ENCODE measurements around the gene DLG3. TPM values are rescaled to one million over a fixed set of nuclear protein-coding genes. Genes with fewer than 3 reads are reported as not detected.
"Not testable (repeated sequence)": the region's sequence is repeated elsewhere in the genome, so short reads cannot be mapped to it uniquely, and the experiment has no call there.

The DLG3 gene
- 10 to 100 TPM; 11.0 to 12.9 TPM for total RNA-seq

DNA sequence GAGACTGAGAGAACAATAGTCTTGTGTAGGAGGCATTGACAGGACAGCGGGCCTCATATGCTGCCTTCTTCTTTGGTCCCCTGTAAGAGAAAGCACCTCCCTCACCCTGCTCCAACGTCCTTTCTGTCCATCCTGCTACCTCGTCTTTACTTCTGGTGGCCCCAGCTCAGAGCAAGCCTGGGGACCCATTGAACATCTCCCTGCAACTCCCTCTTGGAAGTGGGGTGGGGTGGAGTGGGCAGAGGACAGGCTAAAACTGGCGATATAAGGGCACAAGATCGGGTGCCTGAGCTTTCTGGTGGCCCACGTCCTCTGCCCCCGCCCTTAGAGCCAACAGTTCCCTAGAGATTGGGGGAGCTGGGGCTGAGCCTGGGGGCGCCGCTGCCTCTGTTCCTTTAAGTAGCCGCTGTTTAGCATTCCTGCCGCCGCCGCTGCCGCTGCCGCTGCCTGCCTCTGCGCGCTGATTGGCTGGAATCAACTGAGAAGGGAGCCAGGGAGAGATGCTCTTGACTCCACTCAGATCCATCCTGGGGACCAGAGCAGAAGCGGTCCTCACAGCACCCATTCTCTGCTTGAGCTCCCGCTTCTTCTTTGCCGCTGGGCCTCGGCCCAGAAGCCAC, at the start of gene DLG3:
Gene DLG3 (plus strand): TSS at position 510 of the 620 bp plus-strand sequence. CDS start 367 bp downstream, outside the sequence.
- peak within 1 kb of the TSS; percentile 34 for H3K4me3 Mint-ChIP-seq
- no peaks in the 10 kb centered on the region for H3K9me3 Mint-ChIP-seq
- no peaks in the 10 kb centered on the region for H3K4me1 Mint-ChIP-seq (ENCODE audit: low read depth)
- no peaks in the 10 kb centered on the region for H3K36me3 Mint-ChIP-seq (ENCODE audit: low read depth)
- H3K27ac Mint-ChIP-seq = no peak within 1 kb of the TSS
- CTCF ChIA-PET = interaction anchor here (1.1 kb wide), 1 partner anchor 10 kb away, joined by 3 read pairs; no protein-coding TSS in a partner anchor
- intact Hi-C loops (cut with micrococcal nuclease) = no loop called here
- peak; percentile 25 for DNase-seq
- H3K27me3 Mint-ChIP-seq (ENCODE audit: low read depth) = peaks cover 17% of the 10 kb centered on the region

GRCh38 chrX:70398899-70399298, 45.7 kb upstream of the DLG3 start:
- H3K27me3 Mint-ChIP-seq (ENCODE audit: low read depth) = no peaks in the 10 kb centered on the region
- no peak overlapping the region for H3K4me3 Mint-ChIP-seq
- H3K9me3 Mint-ChIP-seq = no peaks in the 10 kb centered on the region
- no peak for DNase-seq
- intact Hi-C loops (cut with micrococcal nuclease) = no loop called here
- CTCF ChIA-PET = no interaction called here
- H3K36me3 Mint-ChIP-seq (ENCODE audit: low read depth) = peaks cover 12% of the 10 kb centered on the region
- H3K27ac Mint-ChIP-seq = no peak overlapping the region
- peaks cover 4% of the 10 kb centered on the region for H3K4me1 Mint-ChIP-seq (ENCODE audit: low read depth)

DNA sequence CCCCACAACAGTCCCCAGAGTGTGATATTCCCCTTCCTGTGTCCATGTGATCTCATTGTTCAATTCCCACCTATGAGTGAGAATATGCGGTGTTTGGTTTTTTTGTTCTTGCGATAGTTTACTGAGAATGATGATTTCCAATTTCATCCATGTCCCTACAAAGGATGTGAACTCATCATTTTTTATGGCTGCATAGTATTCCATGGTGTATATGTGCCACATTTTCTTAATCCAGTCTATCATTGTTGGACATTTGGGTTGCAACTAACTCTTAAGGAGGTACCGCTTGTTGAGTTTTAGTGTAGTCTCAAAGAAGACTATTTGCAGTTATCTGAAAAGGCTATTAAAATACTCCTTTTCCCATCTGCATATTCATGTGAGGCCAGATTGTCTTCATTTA, 44.5 kb upstream of the DLG3 start:
- H3K27ac Mint-ChIP-seq; H3K4me3 Mint-ChIP-seq; H3K27me3 Mint-ChIP-seq (ENCODE audit: low read depth); CTCF ChIA-PET; DNase-seq; intact Hi-C loops (cut with micrococcal nuclease); H3K4me1 Mint-ChIP-seq (ENCODE audit: low read depth); H3K9me3 Mint-ChIP-seq: not testable (repeated sequence)
- H3K36me3 Mint-ChIP-seq (ENCODE audit: low read depth) = peaks cover 15% of the 10 kb centered on the region

GRCh38 chrX:70402721-70403120, 41.9 kb upstream of the DLG3 start:
- Mint-ChIP-seq H3K27ac (no peak overlapping the region), H3K4me1 (ENCODE audit: low read depth) (peaks cover 4% of the 10 kb centered on the region), H3K27me3 (ENCODE audit: low read depth) (no peaks in the 10 kb centered on the region), H3K9me3 (no peaks in the 10 kb centered on the region), H3K36me3 (ENCODE audit: low read depth) (peaks cover 16% of the 10 kb centered on the region), H3K4me3 (no peak overlapping the region)
- intact Hi-C loops (cut with micrococcal nuclease) = no loop called here
- DNase-seq = no peak
- CTCF ChIA-PET = no interaction called here

- intact Hi-C loops (cut with micrococcal nuclease) = no loop called here
- no peak overlapping the region for H3K4me3 Mint-ChIP-seq
- H3K36me3 Mint-ChIP-seq (ENCODE audit: low read depth) = peaks cover 13% of the 10 kb centered on the region
- no peaks in the 10 kb centered on the region for H3K9me3 Mint-ChIP-seq
- no peaks in the 10 kb centered on the region for H3K4me1 Mint-ChIP-seq (ENCODE audit: low read depth)
- no peak overlapping the region for H3K27ac Mint-ChIP-seq
- DNase-seq = no peak
- no peaks in the 10 kb centered on the region for H3K27me3 Mint-ChIP-seq (ENCODE audit: low read depth)
- CTCF ChIA-PET = interaction anchor here (0.6 kb wide), 2 partner anchors 40 to 625 kb away, joined by 3 read pairs; no protein-coding TSS in a partner anchor
These were observed 39.6 kb upstream of the DLG3 start for GRCh38 chrX:70405003-70405402.

DNA sequence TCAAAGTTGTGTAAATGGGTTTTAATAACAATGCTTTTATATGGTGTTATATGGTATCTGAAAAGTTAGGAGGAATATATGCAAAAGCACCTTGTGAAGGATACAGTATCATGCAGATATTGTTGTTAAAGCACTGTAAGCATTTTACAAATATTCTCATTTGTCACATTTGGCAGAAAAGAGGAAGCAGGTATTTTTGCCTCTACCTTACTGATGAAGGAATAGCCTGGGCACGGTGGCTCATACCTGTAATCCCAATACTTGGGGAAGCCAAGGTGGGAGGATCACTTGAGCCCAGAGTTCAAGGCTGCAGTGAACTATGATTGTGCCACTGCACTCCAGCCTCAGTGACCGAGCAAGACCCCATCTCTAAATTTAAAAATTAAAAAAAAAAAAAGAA, 33.7 kb upstream of the DLG3 start:
- no peaks in the 10 kb centered on the region for H3K4me1 Mint-ChIP-seq (ENCODE audit: low read depth)
- intact Hi-C loops (cut with micrococcal nuclease) = no loop called here
- DNase-seq = no peak
- H3K36me3 Mint-ChIP-seq (ENCODE audit: low read depth) = peaks cover 6% of the 10 kb centered on the region
- H3K9me3 Mint-ChIP-seq = no peaks in the 10 kb centered on the region
- CTCF ChIA-PET = no interaction called here
- H3K4me3 Mint-ChIP-seq = no peak overlapping the region
- H3K27me3 Mint-ChIP-seq (ENCODE audit: low read depth) = no peaks in the 10 kb centered on the region
- no peak overlapping the region for H3K27ac Mint-ChIP-seq

DNA sequence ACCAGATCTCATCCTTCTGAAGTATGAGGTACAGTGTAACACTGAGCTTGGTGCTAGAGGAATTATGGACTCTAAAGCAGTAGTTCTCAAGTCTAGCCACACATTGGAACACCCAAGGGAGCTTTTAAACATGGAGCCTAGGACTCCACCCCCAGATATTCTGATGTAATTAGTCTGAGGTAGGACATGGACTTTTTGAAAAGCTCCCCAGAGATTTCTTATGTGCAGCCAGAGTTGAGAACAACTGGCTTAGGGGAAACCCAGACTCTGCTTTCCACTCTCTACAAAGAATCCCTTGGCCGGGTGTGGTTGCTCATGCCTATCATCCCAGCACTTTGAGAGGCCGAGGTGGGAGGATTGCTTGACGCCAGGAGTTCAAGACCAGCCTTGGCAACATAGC, 33.2 kb upstream of the DLG3 start:
- Mint-ChIP-seq H3K4me1 (ENCODE audit: low read depth) (no peaks in the 10 kb centered on the region), H3K4me3 (no peak overlapping the region), H3K27me3 (ENCODE audit: low read depth) (no peaks in the 10 kb centered on the region), H3K36me3 (ENCODE audit: low read depth) (peaks cover 3% of the 10 kb centered on the region), H3K27ac (no peak overlapping the region), H3K9me3 (no peaks in the 10 kb centered on the region)
- DNase-seq = no peak
- intact Hi-C loops (cut with micrococcal nuclease) = no loop called here
- CTCF ChIA-PET = interaction anchor here (1.1 kb wide), 1 partner anchor 122 kb away, joined by 3 read pairs; the partner anchor contains the start of genes KIF4A and PDZD11

GRCh38 chrX:70421618-70422017, 23.0 kb upstream of the DLG3 start:
- no peaks in the 10 kb centered on the region for H3K9me3 Mint-ChIP-seq
- no peak overlapping the region for H3K27ac Mint-ChIP-seq
- CTCF ChIA-PET = no interaction called here
- H3K36me3 Mint-ChIP-seq (ENCODE audit: low read depth) = no peaks in the 10 kb centered on the region
- H3K4me3 Mint-ChIP-seq = no peak overlapping the region
- DNase-seq = no peak
- H3K27me3 Mint-ChIP-seq (ENCODE audit: low read depth) = no peaks in the 10 kb centered on the region
- H3K4me1 Mint-ChIP-seq (ENCODE audit: low read depth) = no peaks in the 10 kb centered on the region
- intact Hi-C loops (cut with micrococcal nuclease) = no loop called here

GRCh38 chrX:70422851-70423341, 21.7 kb upstream of the DLG3 start, which contains the start of gene GDPD2:
Gene GDPD2 (plus strand): TSS chrX:70423314. CDS start chrX:70424985, 1,671 bp downstream.
- Mint-ChIP-seq H3K4me3 (no peak within 1 kb of the TSS), H3K27ac (no peak within 1 kb of the TSS), H3K27me3 (ENCODE audit: low read depth) (no peaks in the 10 kb centered on the region), H3K9me3 (no peaks in the 10 kb centered on the region), H3K36me3 (ENCODE audit: low read depth) (no peaks in the 10 kb centered on the region), H3K4me1 (ENCODE audit: low read depth) (no peaks in the 10 kb centered on the region)
- no peak for DNase-seq
- CTCF ChIA-PET = interaction anchor here (0.6 to 1.0 kb wide), 2 partner anchors 9 to 380 kb away, joined by 3 to 4 read pairs; no protein-coding TSS in a partner anchor
- intact Hi-C loops (cut with micrococcal nuclease) = no loop called here

DNA sequence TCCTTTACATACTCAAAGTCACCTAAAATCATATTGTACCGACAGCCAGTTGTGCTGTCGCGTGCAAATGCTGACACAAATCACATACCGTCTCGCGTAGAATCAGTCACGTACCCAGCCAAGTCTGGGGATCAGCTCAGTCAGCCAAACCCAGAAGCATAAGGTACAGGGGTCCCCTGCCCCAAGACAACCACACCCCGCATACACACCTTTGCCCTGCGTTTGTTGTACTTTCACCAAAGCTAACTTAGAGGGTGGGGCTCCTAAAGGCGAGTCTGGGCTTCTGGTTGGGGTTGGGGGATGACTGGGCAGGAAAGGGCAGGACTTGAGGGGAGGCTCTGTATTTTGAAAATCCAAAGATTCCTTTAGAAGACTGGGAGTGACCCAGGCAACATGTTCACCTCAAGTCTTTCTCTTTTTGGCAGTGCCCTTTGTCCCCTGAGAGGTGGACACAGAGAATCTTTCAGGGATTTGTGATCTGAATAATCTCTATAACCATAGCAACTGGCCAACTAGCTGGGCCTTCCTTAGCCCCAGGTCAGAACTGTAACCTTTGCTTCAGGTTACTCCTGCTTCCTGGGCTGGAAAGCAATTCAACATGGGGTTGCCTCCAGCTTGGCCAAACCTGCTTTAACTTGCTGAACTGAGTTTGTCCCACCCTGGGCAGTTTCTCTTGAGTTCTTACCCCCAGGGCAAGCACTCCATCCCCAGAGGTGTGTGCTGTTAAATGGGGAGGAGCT, 20.5 kb upstream of the DLG3 start:
- intact Hi-C loops (cut with micrococcal nuclease) = no loop called here
- no peak for DNase-seq
- Mint-ChIP-seq H3K36me3 (ENCODE audit: low read depth) (no peaks in the 10 kb centered on the region), H3K27me3 (ENCODE audit: low read depth) (no peaks in the 10 kb centered on the region), H3K9me3 (no peaks in the 10 kb centered on the region), H3K4me1 (ENCODE audit: low read depth) (no peaks in the 10 kb centered on the region), H3K27ac (no peak overlapping the region), H3K4me3 (no peak overlapping the region)
- CTCF ChIA-PET = no interaction called here

DNA sequence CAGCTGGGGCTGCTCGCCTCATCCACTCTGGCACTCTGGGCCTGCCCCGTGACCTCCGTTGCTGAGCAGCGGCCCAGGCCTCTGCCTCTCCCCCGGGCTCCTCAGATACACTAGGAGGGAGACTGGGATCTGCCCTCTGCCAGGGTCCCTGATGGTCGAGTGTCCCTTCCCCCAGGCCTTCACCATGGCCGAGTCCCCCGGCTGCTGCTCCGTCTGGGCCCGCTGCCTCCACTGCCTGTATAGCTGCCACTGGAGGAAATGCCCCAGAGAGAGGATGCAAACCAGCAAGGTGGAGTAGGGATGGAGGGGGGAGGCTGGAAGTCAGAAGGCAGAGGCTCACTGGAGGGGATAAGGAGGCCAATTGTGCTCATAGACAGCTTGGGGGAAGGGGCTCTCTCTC, 19.8 kb upstream of the DLG3 start:
- Mint-ChIP-seq H3K4me3 (no peak overlapping the region), H3K36me3 (ENCODE audit: low read depth) (no peaks in the 10 kb centered on the region)

GRCh38 chrX:70426286-70427278, 18.1 kb upstream of the DLG3 start:
- Mint-ChIP-seq H3K9me3 (no peaks in the 10 kb centered on the region), H3K4me3 (no peak overlapping the region), H3K27me3 (ENCODE audit: low read depth) (no peaks in the 10 kb centered on the region), H3K27ac (no peak overlapping the region), H3K36me3 (ENCODE audit: low read depth) (no peaks in the 10 kb centered on the region), H3K4me1 (ENCODE audit: low read depth) (no peaks in the 10 kb centered on the region)
- intact Hi-C loops (cut with micrococcal nuclease) = no loop called here
- no peak for DNase-seq
- CTCF ChIA-PET = no interaction called here

More for the DNA sequence above, 19.8 kb upstream of the DLG3 start:
- Mint-ChIP-seq H3K9me3 (no peaks in the 10 kb centered on the region), H3K27me3 (ENCODE audit: low read depth) (no peaks in the 10 kb centered on the region), H3K4me1 (ENCODE audit: low read depth) (no peaks in the 10 kb centered on the region), H3K27ac (no peak overlapping the region)
- no peak for DNase-seq
- intact Hi-C loops (cut with micrococcal nuclease) = no loop called here
- CTCF ChIA-PET = no interaction called here
